Measurements from ENCODE around the gene NBEA.

The NBEA gene

DNA sequence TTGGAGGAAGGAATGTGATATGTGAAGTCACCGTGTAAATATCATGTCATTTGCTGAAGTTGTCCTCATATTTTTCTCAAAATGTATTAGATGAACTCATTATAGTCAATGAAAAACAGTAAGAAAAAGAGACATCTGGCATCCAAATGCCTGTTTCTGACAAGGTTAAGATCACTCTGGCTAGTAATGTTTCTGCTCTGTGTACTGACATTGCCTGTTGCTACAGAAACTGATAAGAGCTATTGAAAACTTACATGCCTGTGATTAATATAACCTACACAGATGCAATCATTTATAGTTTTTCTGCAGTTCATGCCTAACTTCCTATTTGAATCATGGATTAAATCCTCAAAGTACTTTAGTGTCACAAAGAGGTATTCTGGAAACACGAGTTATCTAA is 249.8 kb downstream of the NBEA start:
- no peak for DNase-seq

- no peak for DNase-seq
These were observed 256.6 kb downstream of the NBEA start for GRCh38 chr13:35198613-35199200.

GRCh38 chr13:35208587-35208986 is 266.5 kb downstream of the NBEA start:
- no peak for DNase-seq

DNA sequence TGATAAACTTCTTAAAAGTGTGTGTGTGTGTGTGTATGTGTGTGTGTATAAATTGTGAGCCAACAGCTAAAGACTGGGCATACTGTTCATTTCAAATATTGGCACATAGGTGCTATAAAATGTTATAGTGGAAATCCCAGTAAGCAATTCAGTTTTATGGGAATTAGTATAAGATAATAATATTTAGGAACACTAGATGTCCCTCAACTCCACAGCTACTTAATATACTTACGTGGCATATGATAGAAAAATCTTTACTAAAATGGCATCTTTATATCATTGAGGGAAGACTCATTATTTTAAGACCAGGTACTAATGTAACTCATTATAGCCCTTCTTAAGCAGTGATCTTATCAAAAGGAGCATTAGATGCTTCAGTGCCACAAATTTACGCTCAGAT is 268.2 kb downstream of the NBEA start:
- DNase-seq = no peak

DNA sequence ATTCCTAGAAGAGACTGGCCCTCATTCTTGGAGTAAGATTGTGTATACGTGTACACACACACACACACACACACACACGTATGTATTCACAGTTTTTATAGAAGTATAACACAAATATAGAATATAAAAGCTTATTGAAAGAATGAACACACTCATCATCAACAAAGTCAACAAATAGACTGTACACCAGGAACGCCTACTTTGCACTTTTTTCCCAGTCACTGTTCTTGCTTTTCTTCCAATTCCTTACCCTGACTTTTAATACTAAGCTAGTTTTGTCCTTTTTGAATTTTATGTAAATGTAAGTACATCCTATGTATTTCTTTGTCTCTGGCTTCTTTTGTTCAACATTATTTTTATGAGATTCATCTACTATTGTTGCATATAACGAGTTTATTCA is 269.9 kb downstream of the NBEA start:
- DNase-seq = no peak

GRCh38 chr13:35213911-35214310 is 271.8 kb downstream of the NBEA start:
- DNase-seq = no peak

GRCh38 chr13:35216131-35216530 is 274.1 kb downstream of the NBEA start:
- DNase-seq = no peak

- no peak for DNase-seq
These were observed 277.0 kb downstream of the NBEA start for GRCh38 chr13:35219021-35219420.

DNA sequence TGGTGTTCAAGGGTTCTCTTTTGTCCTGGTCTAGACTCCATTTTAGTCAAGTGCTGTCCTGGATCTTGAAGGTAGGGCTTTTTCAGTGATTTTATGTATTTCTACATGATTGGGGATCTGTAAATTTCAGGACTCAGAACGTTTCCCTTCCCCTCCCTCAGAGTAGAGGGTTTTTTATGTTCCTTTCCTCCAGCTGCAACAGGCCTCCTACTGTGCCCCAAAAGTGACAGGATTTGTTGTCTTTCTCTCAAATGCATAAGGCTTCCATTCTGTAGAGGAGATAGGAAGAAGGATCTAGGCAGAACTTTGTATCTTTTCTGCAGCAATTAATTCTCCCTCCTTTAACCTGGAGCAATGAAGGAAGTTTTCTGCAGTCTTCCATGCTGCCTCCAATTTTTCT is 283.1 kb downstream of the NBEA start:
- DNase-seq = no peak

GRCh38 chr13:35225582-35225981 is 283.5 kb downstream of the NBEA start:
- DNase-seq = no peak

DNA sequence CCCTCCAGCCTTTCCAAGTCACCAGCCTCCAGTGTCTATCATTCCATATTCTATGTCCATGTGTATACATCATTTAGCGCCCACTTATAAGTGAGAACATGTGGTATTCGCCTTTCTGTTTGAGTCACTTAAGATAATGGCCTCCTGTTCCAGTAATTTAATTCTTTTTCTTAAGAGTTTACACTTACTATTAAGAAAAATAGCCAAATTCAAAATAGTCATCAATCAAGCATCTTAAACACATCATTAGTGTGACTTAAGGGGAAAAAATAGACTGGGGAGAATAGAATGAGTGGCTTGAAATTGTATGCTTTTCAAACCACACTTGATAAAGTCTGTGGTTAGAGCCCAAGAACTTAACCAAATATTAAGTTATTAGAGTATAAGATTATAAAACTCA is 286.5 kb downstream of the NBEA start:
- DNase-seq = no peak

DNA sequence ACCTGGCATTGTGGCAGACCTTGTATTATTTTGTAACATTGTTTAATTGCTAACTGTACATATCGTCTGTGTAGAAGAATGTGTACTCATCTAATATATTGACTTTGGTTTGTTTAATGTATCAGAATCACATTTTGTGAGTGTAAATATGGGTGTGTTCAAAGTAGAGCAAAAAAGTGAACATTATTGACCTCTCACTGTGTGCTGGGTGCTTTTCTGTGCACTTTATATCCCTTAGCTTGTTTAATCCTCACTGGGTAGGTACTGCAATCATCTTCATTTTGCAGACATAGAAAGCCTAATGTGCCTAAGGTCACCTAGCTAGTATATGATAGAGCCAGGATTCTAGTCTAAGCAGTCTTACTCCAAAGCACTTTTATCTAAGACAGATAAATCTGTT is 289.4 kb downstream of the NBEA start:
- DNase-seq = no peak

- DNase-seq = no peak
These were observed 296.2 kb downstream of the NBEA start for GRCh38 chr13:35238274-35238673.

DNA sequence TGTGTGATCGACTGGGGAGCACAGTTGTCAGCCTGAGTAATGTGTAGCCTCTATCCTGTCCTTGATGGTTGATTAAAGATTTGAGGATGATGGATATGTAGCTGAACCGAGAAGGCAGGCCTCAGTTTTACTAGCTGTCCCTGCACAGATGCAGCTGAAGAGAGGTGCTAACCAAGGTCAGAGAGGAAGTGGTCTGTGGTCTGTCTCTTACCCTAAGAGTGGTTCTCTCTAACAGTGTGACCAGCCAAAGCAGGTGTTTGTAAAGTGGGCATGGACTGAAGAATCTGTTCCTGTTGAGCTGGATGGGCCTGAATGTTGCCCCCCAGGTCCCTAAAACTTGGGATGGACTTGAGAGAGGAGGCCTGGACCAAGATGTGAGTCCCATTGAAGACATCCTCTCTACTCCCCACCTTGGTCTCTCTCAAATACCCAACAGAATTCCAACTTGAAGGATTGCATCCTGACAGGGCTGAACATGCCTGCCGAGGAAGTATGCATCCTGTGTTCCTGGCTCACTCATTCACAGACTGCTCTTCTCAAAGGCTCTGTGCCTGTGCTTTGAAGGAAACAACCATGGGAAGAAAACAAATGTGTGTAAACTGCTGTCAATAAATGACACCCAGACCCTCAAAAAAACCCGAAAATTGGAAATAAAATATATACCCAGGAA is 310.6 kb downstream of the NBEA start:
- no peak for DNase-seq

GRCh38 chr13:35255241-35255640 is 313.2 kb downstream of the NBEA start:
- no peak for DNase-seq

- DNase-seq = no peak
These were observed 314.5 kb downstream of the NBEA start for GRCh38 chr13:35256459-35257148.

DNA sequence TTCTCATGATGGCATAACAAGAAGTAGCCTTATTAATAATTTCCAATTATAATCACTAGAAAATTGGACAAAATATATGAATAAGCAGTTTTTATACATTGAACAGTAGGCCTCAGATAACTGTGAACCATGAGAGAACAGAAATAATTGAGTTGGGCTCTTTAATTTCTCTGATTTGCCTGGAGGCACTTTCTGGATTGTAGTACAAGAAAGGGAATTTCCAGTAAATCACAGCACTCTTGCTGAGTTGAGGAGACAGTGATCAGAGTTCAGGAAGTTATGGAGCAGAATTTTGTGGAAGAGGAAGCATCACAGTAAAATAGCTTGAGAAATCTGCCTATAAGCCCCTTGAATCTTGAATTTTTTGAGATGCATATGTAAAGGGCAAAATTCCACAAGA is 318.2 kb downstream of the NBEA start:
- DNase-seq = no peak

DNA sequence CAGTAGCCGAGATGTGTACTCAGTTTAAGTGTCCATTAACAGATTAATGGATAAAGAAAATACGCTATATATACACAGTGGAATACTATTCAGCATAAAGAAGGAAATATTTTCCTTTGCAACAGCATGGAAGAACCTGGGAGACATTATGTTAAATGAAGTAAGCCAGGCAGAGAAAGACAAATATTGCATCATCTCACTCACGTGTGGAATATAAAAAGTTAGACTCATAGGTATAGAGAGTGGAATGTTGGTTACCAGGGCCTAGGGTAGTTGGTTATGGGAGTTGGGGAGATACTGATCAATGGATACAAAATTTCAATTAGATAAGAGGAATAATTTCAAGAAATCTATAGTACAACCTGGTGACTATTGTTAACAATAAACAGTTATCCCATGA is 324.3 kb downstream of the NBEA start:
- no peak for DNase-seq

DNA sequence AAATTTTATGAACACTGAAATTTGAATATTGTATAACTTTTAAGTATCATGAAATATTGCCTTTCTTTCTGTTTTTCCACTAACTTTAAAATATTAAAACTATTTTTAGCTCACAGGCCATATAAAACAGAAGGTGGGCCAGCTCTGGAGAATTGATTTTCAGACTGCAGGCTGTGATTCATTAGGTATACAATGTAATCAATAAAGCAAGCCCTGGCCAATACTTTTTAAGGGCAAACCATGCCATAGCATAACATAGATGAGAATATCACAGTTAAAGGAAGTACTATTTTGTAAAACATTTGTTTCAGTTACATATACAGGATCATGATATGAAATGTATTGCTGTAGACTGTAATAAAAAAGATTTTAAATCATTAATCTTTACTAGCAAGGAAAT is 336.8 kb downstream of the NBEA start:
- no peak for DNase-seq

DNA sequence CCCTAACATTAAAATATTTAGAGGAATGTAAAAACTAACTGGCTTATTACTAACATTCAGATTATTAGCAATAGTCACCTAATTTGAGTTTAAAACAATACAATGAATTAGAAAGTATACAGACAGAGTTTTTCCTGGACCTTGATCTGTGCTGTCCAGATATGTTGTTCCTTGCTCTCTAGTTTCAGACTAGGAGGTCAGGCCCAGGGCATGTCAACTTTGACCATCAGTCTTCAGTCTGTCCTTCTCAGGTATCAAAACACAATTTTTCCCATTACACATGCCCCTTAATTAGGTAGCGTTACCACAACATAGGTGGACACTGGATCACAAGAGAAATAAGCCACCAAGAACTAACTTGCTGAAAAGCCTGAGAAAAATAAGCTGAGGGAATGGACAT is 337.4 kb downstream of the NBEA start:
- no peak for DNase-seq

DNA sequence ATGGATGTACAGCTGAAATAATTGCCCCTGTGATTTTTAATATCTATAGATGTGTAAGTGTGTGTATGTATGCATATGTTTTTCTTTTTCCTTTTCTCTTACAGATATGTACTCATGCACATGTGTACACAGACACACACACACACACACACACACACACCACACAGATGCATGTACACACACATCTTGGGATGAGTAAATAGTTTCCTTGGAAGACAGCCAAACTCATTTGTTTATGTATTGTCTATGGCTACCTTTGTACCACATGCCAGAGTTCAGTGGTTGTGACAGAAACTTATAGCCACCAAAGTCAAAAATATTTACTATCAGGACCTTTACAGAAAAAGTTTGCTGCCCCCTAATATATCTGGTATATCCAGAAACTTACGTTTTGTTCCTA is 341.8 kb downstream of the NBEA start:
- no peak for DNase-seq

DNA sequence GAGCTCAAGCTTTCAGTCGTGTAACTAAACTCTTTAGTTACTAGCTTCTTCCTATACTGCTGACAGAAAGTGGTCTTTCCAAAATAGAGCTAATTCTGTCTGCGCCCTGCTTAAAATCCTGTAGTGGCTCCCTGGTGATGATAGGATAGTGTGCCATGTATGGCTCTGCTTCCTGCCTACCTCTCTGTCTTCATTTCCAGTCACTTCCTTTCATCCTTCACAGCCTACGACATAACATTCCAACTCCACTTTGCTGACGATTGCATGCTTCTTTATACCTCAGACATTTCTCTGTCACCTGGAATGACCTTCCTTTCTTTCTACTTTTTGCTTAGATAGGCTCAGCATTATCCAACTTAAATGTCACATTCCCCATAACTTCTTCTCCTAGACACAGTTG is 343.6 kb downstream of the NBEA start:
- no peak for DNase-seq

DNA sequence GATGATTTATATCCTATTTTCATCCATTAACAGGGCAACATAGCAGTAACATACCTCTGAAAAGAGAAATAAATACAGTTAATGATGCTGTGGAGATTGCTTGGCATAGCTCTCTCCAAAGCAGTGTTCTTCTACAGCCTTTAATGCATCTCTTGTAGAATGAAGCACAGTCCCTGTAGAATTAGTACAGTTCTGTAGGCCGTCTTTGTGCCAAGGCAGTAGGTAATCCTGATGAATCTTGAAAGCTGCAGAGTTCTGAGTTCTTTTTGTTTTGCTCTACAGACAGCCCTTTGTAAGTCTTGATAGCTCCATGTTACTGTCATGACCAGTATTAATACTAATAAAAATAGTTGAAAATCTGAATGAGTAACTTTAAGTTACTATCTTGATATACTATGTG is 350.3 kb downstream of the NBEA start:
- DNase-seq = no peak

DNA sequence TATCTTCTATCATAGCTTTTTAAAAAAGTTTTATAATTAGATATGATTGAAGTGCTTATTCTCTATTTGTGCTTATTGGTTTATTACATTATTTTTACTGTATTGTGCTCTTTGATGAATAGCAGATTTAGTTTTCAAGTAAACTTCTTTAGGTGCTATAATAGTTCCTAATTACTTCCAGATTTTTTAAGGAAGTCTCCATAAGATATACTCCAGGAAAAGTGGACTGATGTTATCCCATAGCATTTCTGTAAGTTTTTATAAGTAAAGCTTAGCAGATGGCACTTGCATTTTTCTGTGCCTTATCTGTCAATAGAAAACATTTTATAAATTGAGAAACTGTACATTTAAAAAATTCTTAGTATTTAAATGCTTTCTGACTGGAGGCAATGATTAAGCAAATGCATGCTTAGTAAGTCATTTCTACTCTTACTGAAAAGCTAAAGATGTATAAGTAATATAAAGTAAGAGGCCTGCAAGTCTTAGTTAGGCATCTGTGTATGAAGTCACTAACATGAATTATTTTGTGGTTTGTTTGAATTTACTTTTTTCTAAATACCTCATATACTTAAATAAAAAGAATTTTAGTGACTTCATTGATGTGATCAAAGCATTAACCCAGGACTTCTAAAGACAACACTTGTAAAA is 351.6 kb downstream of the NBEA start:
- no peak for DNase-seq
